ENCODE measurements around the gene TMEM53.

DNA sequence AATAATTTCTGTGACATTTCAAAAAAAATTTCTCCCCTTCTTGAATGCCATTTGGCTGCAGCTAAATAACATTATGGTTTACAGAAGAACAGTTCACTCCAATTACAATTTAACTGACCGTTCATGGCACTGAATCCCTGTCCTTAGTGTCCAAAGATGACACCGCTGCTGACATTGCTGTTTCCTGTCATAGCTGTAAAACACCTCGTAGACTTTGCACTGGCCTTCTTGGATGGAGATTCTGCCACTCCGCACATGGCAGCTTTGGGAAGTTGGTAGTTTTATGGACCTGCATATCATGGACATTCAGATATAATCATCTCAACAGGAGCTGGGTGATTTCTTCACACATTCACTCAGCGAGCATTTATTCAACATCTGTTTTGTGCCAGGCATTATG lies 5.2 kb upstream of the TMEM53 start:
- TF ChIP-seq, protein P1, sequence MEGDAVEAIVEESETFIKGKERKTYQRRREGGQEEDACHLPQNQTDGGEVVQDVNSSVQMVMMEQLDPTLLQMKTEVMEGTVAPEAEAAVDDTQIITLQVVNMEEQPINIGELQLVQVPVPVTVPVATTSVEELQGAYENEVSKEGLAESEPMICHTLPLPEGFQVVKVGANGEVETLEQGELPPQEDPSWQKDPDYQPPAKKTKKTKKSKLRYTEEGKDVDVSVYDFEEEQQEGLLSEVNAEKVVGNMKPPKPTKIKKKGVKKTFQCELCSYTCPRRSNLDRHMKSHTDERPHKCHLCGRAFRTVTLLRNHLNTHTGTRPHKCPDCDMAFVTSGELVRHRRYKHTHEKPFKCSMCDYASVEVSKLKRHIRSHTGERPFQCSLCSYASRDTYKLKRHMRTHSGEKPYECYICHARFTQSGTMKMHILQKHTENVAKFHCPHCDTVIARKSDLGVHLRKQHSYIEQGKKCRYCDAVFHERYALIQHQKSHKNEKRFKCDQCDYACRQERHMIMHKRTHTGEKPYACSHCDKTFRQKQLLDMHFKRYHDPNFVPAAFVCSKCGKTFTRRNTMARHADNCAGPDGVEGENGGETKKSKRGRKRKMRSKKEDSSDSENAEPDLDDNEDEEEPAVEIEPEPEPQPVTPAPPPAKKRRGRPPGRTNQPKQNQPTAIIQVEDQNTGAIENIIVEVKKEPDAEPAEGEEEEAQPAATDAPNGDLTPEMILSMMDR (IDR thresholded peaks at IDR 0.05): no peak
- TF ChIP-seq POLR2A (IDR thresholded peaks at IDR 0.05): no peak

Data from heart left ventricle (tissue), 13 donors.